KOPT-K1 (cell line): Measurements from ENCODE around the gene TNNI2.

ENCODE experiments used
- H3K27ac ChIP-seq: fragments of 200-600 bp; sonication (generic); 2 replicates; pipeline ENCODE4 v1.5.1; 2016; ENCODE audit warnings: antibody characterized with exemption, mild to moderate bottlenecking, low read depth, low read length; ENCODE audit not compliant: poor library complexity, severe bottlenecking
- H3K36me3 ChIP-seq: fragments of 200-600 bp; sonication (generic); 2 replicates; pipeline ENCODE4 v1.5.1; 2017; ENCODE audit warnings: antibody characterized with exemption, mild to moderate bottlenecking, low read length, moderate library complexity; ENCODE audit not compliant: insufficient read depth
- H3K9me3 ChIP-seq: fragments of 200-600 bp; sonication (generic); 2 replicates; pipeline ENCODE4 v1.5.1; 2017; ENCODE audit warnings: antibody characterized with exemption, low read length, mild to moderate bottlenecking; ENCODE audit not compliant: insufficient read depth, poor library complexity, severe bottlenecking

TNNI2 gene

DNA sequence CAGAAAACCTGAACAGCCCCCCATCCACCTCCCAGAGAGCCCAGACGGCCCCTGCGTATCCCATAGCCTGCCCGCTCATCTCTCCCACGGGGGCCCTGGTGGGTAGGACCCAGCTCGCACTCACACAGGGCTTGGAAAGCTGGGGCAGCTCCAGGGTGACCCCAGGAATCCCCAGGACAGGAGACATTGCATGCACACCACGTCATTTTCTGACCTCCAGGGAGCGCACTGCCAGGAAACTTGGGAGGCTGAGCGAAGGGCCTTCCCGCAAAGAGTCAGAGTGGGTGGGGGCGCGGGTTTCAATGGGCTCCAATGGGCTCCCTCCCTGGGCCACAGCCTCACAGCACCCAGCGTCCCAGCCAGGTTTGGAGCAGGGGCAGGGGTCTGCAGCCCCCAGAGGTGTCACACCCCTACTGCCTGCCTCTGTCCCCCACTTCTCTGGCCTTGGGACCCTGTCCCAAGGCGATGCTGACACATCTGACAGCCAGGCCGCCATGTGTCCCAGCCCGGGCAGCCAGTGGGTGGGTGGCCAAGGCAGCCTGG lies 12.2 kb upstream of the TNNI2 start:
- no peaks in the 10 kb centered on the region for H3K9me3 ChIP-seq
- H3K27ac ChIP-seq, result no peak overlapping the region
- H3K36me3 ChIP-seq, result no peaks in the 10 kb centered on the region

DNA sequence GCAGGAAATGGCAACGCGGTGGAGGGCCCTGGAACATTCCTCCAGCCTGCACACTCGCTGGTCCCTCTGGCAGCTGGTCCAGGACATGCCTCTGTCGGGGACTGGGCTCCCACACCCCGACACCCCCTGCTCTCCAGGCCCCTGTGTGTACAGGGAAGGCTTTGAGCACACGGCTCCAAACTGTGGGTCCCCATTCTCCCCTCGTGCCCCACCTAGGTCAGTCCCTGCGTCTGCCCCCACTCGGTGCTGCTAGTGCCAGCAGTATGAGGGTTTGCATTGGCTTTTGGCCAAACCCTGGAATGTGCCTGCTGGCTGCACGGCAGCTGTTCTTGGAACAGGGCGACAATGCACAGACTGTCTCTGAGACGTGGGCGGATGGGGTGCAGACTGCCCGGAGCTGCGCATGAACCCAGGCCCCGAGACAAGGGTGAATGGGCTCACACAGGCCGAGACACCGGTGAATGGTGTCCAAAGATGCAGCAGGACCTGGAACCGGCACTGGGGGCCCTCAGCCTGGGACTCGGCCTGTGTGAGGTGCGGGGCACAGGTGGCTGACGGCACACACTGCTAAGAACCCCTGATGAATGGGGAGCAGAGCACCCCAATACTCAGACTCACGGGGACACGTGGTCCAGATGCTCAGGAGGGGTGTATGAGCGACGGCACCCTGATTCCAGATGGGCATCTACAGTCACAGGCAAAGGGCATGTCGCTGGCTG lies 11.5 kb upstream of the TNNI2 start:
- Histone ChIP-seq H3K36me3 (no peaks in the 10 kb centered on the region), H3K27ac (no peak overlapping the region), H3K9me3 (no peaks in the 10 kb centered on the region)

DNA sequence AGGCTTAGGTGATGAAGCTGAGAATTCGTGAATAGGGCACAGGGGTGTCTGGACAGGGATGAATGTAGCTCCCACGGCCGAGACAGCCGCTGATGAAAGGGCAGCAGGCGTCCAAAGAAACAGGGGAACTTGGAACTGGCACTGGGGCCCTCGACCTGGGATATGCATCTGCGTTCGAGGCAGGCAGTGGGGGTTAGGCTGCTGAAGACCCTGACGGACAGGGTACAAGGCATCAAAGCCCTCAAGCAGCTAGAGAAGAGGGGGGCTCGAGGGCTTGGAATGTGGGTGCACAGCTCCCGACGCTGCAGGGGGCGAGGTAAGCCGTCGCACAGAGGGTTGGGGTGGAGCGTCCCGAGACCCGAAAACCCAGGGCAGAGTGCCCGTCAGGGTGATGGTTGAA lies 10.8 kb upstream of the TNNI2 start:
- H3K36me3 ChIP-seq, result no peaks in the 10 kb centered on the region
- H3K9me3 ChIP-seq, result no peaks in the 10 kb centered on the region
- no peak overlapping the region for H3K27ac ChIP-seq

DNA sequence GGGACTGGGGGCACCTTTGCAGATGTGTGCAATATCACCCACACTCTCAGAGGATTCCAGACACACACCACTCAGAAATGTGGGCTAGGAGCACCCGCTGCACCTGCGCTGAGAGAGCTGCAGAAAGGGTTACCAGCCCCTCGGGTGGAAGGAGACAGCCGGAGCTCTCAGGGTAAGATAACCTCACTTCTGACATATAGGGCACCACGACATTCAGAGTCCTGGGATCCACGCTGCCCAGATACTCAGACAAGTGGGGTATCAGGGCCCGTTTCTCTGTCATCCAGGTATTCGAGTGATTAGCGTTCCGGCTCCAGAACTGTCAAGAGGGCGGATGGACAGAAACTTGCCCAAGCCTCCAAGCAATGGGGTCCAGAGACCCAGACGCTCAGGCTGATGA lies 10.2 kb upstream of the TNNI2 start:
- Histone ChIP-seq H3K27ac (no peak overlapping the region), H3K36me3 (no peaks in the 10 kb centered on the region), H3K9me3 (no peaks in the 10 kb centered on the region)

DNA sequence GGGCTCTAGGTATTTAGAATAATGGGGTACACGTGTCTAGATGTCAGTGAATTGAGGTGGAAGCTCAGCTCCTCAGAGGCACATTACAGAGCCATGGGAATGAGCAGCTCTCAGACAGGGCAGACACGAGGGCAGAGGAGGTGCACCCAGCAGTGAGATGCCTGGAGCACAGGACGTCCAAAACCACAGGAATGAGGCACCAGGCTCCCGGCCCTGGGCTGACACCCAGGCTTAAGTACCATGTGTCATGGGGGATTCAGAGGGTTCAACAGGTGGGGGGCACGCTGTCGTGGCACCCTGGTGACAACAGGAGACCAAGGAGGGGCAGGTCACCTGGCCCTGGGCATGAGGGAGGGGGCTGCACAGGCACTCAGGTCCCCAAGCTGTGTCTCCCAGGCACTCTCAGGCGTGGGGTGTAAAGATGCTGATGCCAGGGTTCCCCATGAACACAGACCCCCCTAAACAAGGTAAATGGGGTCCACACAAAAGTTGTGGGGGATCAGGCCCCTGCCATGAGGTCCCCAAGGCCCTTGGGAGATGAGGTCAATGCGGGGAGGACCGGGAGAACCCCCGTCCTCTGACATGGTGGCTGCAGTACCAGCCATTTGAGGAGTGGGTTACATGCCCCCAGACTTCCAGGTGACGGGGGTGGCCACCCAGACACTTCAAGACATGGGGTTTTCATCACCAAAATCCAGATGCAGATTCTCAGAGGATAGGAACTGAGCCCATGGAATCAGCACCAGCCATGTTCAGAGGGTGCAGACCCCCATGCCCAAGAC lies 9.6 kb upstream of the TNNI2 start:
- H3K9me3 ChIP-seq, result no peaks in the 10 kb centered on the region
- no peaks in the 10 kb centered on the region for H3K36me3 ChIP-seq
- H3K27ac ChIP-seq, result no peak overlapping the region

DNA sequence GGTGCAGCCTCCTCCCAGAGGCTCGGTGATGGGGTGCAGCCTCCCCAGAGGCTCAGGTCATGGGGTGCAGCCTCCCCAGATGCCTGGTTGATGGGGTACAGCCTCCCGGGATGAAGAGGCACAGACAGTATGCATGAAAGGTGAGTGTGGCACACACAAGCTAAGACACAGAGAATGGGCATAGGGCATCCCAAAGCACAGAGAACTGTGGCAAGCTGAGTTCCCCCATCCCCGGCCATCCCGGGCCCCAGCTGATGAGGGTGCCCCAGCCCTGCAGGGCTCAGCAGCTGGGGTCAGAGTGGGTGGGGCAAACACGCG lies 8.8 kb upstream of the TNNI2 start:
- Histone ChIP-seq H3K36me3 (no peaks in the 10 kb centered on the region), H3K27ac (no peak overlapping the region), H3K9me3 (no peaks in the 10 kb centered on the region)

DNA sequence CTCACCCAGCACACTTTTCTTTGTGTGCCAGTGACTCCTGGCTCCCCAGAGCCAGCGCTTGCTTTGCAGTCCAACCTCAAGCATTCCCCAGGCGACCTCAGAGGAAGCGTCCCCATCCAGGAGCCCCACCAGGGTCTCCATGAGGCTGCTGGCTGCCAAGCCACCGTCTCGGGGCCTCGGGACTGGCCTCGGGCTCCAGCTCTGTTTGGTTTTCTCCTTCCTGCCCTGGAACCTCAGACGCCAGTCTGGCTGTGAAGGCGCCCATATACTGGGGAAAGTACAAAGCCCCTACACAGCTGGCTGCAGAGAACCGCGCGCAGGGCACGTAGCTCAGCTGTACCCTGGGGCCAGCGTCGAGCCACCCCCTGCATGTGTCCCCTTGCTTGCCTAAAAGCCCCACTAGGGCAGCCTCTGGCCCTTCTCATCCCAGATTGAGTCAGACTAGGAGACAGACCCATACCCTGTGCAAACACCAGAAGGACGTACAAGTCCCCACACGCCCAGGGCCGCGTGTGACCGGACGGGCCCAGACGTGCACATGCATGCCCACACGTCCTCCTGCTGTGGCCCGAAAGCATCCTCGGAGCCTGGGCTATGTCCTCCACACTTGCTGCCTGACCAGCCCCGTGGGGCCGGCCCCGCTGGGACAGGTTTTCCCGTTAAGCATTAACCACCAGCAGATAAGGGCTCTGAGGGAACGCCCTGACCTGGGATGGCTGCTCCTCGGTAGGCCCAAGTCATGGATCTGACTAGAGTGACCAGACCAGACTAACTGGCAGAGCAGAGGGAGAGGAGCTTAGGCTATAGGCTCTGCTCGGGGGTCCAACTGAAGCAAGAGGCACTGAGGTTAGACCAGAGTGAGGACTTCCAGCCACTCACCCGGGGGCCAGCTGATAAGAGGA lies 8.2 kb upstream of the TNNI2 start:
- Histone ChIP-seq H3K27ac (no peak overlapping the region), H3K9me3 (no peaks in the 10 kb centered on the region), H3K36me3 (no peaks in the 10 kb centered on the region)

DNA sequence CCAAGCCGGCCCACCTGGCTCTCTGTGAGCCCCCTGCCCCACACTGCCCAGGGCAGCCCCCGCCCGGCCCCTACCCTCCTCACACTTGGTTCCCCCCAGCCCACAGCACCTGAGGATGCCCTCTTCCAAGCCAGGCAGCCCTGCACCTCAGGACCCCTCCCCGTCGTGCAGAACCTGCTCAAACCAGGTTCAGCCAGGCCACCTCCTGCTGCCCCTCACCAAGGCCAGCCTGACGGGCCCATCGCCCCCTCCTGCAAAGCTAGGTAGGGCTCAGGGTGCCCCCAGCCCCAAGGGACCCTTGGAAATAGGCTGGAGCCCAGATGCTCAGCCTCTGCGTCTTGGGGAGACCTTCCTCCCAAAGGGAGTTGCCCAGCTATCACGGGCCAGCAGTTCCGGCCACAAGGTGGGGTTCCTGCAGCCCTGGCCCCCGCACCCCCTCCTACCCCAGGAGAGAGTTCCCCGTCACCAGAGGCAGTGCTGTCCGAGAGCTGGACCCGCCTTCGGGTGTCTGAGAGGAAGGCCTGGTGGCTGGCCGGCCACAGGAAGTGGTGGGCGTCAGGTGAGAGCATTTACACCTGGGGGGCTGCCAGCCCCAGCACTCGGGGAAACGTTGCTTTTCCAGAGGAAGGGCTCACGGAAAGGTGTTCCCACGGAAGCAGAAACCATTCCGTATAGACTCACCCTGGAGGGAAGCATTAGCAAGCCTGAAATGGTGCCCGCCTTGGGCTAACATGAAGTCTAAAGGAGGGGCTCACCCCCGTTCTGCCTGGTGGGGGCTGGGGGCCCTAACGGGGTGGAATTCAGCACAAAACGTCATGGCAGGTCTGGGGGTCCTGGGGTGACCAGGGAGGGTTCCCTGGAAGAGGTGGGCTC lies 7.2 kb upstream of the TNNI2 start:
- H3K36me3 ChIP-seq, result no peaks in the 10 kb centered on the region
- H3K27ac ChIP-seq, result no peak overlapping the region
- no peaks in the 10 kb centered on the region for H3K9me3 ChIP-seq

DNA sequence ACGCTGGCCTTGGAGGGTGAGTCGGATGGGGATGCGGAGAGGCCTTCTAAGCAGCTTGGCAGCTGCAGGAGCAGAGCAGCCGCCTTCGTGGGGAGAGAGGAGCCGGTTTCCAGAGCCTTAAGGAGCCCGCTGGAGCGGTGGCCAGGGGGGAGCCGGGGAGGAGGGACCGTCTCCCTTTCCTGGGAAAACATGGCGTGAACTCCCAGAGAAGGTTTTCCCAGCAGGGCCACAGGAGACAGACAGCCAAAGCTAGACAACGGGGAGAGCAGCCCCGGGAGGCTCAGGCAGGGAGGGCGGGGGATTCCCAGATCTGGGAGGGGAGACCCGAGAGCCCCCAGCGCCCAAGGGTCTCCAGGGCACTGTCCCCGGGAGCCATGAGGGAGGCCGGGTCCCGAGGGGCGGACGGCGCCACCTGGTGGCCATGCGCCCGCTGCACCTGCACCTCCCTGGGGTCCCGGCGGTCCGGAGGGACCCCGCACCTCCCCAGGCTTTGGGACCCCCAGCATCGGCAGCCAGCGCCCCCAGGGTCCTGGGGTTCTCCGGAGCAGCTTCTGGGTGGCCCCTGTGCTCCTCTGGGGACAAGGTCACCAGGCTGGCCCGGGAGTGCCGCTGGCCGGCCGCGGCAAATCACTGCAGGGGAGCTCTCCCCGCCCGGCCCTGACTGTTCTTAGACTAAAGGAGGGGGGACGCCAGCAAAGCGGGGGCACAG lies 6.4 kb upstream of the TNNI2 start:
- Histone ChIP-seq H3K27ac (no peak overlapping the region), H3K9me3 (no peaks in the 10 kb centered on the region), H3K36me3 (no peaks in the 10 kb centered on the region)

DNA sequence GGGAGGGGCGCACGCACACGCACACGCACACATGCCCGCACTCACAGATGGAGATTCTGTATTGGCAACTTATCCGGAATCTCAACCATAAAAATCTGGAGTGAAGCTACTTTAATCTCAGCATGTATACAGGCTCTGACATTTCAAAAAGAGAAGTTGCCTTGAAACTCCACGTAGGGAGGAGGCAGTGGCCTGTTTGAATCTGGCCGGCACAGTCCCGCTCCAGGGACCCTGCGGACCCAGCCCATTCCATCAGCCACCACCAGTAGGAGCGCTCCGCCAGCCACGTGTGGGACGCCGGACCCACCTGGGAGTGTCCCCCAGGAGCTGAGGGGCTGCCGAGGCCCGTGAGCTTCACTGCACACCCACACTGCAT lies 5.9 kb upstream of the TNNI2 start:
- Histone ChIP-seq H3K36me3 (no peaks in the 10 kb centered on the region), H3K27ac (no peak overlapping the region), H3K9me3 (no peaks in the 10 kb centered on the region)

DNA sequence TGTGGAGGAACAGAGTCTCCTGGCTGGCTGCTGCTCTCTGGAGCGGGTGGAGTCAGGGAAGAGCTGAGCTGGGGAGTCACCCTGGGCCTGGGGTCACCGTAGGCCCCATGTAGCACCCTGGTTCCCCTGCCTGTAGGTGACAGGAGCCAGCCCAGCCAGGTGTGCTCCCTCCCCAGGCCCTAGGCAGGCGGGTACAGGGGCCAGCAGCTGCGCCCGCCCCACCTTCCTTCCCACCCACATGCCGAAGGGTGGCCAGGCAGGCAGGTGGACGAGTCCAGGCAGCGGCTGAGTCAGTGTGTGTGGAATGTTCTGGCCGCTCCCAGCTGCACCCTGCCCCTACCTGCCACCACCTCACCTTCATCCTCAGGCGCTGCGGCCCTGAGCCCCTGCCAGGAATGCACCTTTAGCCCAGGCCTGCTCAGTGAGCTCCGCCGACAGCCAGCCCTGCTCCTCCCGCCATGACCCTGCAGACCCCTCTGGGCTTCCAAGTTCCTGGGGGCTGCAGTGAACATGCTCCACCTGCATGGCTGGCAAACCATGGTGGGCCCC lies 4.6 kb upstream of the TNNI2 start:
- Histone ChIP-seq H3K9me3 (no peaks in the 10 kb centered on the region), H3K27ac (no peak overlapping the region), H3K36me3 (no peaks in the 10 kb centered on the region)

DNA sequence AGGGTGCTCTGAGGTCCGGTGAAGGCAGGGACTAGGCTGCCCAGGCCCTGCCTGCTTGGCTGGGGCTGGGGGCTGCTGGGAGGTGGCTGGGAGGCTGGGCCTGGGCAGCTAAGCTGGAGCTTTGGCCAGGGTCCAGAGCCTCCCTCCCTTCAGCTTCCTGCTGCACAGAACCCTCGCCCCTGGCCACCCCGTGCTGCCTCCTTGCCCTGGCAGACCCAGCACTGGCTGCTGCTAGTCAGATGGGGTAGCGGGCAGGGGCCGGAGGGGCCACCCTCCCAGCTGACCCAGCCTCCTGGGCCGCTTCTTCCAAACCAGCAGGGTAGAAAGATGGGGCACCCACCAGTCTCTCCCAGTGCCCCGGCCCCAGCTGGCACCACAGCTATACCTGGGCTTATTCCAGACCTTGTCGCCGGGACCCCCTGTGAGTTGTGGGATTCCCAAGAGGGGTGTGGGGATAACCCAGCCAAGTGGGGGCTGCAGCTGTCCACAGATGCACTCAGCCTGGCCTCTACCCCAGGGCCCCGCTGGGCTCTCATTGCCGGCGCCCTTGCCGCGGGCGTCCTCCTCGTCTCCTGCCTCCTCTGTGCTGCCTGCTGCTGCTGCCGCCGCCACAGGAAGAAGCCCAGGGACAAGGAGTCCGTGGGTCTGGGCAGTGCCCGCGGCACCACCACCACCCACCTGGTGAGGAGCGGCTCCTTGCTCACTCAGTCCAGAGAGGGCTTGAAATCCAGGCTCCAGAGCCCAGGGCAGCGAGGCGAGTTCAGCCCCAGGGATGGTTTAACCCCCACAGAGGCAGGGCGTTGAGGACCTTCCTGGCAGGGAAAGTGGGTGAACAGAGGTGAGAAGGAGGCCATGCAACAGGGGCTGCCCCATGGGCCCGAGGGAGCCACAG lies 3.8 kb upstream of the TNNI2 start, which contains the start of gene SYT8:
TSS of gene SYT8 (plus strand) at position 212 of the 892 bp plus-strand sequence. CDS start at position 328, 116 bp downstream.
- no peaks in the 10 kb centered on the region for H3K9me3 ChIP-seq
- no peak within 1 kb of the TSS for H3K27ac ChIP-seq
- no peaks in the 10 kb centered on the region for H3K36me3 ChIP-seq

DNA sequence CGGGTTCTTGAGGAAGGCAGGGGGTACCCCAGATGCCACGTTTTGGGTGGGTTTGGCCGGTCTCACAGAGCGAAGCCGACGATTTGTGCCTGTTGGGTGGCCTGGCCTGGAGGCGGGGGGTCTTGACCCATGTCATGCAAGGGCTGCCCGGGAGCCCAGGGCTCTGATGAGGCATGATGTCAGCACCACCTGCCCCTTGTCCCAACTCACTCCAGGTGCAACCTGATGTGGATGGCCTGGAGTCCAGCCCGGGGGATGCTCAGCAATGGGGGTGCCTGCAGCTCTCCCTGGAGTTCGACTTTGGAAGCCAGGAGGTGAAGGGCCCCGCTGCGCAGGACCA lies 3.1 kb upstream of the TNNI2 start:
- no peak overlapping the region for H3K27ac ChIP-seq
- no peaks in the 10 kb centered on the region for H3K36me3 ChIP-seq
- H3K9me3 ChIP-seq, result no peaks in the 10 kb centered on the region
